Dendritic cell treated with granulocyte-macrophage colony-stimulating factor and Interleukin-4, amounts not matched to agents 40 ng/mL and 50 ng/mL, for 4 days (primary cell): ENCODE results near the gene ABCB7.
"Not testable (repeated sequence)": the region's sequence is repeated elsewhere in the genome, so short reads cannot be mapped to it uniquely, and the experiment has no call there.

Source experiments
- H3K27ac Mint-ChIP-seq: one replicate; pipeline ENCODE4 v1.8.0; 2022; ENCODE audit warnings: mild to moderate bottlenecking, mixed read lengths
- H3K27me3 Mint-ChIP-seq: one replicate; pipeline ENCODE4 v1.8.0; 2022; ENCODE audit warnings: mild to moderate bottlenecking, mixed read lengths
- H3K36me3 Mint-ChIP-seq: one replicate; pipeline ENCODE4 v1.8.0; 2022; ENCODE audit warnings: low read depth, mixed read lengths
- H3K4me1 Mint-ChIP-seq: one replicate; pipeline ENCODE4 v1.8.0; 2022; ENCODE audit warnings: low read depth, mixed read lengths
- H3K4me3 Mint-ChIP-seq: one replicate; pipeline ENCODE4 v1.8.0; 2022; ENCODE audit warnings: mild to moderate bottlenecking, moderate library complexity, mixed read lengths
- H3K9me3 Mint-ChIP-seq: one replicate; pipeline ENCODE4 v1.8.0; 2022; ENCODE audit warnings: mixed read lengths
- intact Hi-C: fragments of 100-400 bp; cut with micrococcal nuclease; formaldehyde crosslinking; loops from one replicate; pipeline ENCODE4 v1.15.0; 2022

The ABCB7 gene

GRCh38 chrX:75067931-75068330 is 88.2 kb downstream of the ABCB7 start:
- H3K4me3 Mint-ChIP-seq = no peak overlapping the region
- H3K4me1 Mint-ChIP-seq = no peaks in the 10 kb centered on the region
- intact Hi-C loops = no loop called here
- no peaks in the 10 kb centered on the region for H3K9me3 Mint-ChIP-seq
- H3K27ac Mint-ChIP-seq = no peak overlapping the region
- H3K36me3 Mint-ChIP-seq = peaks cover 24% of the 10 kb centered on the region
- no peaks in the 10 kb centered on the region for H3K27me3 Mint-ChIP-seq

GRCh38 chrX:75061701-75062100 is 94.4 kb downstream of the ABCB7 start:
- Mint-ChIP-seq H3K4me3 (no peak overlapping the region), H3K36me3 (peaks cover 23% of the 10 kb centered on the region), H3K27ac (no peak overlapping the region), H3K9me3 (no peaks in the 10 kb centered on the region), H3K4me1 (no peaks in the 10 kb centered on the region), H3K27me3 (no peaks in the 10 kb centered on the region)
- intact Hi-C loops = no loop called here

GRCh38 chrX:75051047-75051446 is 105.0 kb downstream of the ABCB7 start:
- intact Hi-C loops = no loop called here
- Mint-ChIP-seq H3K4me3 (no peak overlapping the region), H3K27ac (no peak overlapping the region)

GRCh38 chrX:75045369-75045768 is 110.7 kb downstream of the ABCB7 start:
- no peaks in the 10 kb centered on the region for H3K9me3 Mint-ChIP-seq
- no peaks in the 10 kb centered on the region for H3K27me3 Mint-ChIP-seq
- no peak overlapping the region for H3K4me3 Mint-ChIP-seq
- intact Hi-C loops = loop anchor here (10.0 kb wide), 1 partner anchor 559 kb away; no protein-coding TSS in a partner anchor
- H3K27ac Mint-ChIP-seq = no peak overlapping the region
- peaks cover 11% of the 10 kb centered on the region for H3K36me3 Mint-ChIP-seq
- no peaks in the 10 kb centered on the region for H3K4me1 Mint-ChIP-seq

More at GRCh38 chrX:75051047-75051446, 105.0 kb downstream of the ABCB7 start:
- peaks cover 28% of the 10 kb centered on the region for H3K36me3 Mint-ChIP-seq
- H3K9me3 Mint-ChIP-seq = no peaks in the 10 kb centered on the region
- H3K4me1 Mint-ChIP-seq = no peaks in the 10 kb centered on the region
- H3K27me3 Mint-ChIP-seq = no peaks in the 10 kb centered on the region

- not testable (repeated sequence) for H3K27ac Mint-ChIP-seq, H3K4me3 Mint-ChIP-seq, H3K9me3 Mint-ChIP-seq, H3K4me1 Mint-ChIP-seq, H3K27me3 Mint-ChIP-seq
- intact Hi-C loops = loop anchor here (10.0 kb wide), 1 partner anchor 561 kb away; no protein-coding TSS in a partner anchor
- peaks cover 11% of the 10 kb centered on the region for H3K36me3 Mint-ChIP-seq
These were observed 111.9 kb downstream of the ABCB7 start for GRCh38 chrX:75044142-75044541.

- H3K4me1 Mint-ChIP-seq = peaks cover 5% of the 10 kb centered on the region
- intact Hi-C loops = no loop called here
- H3K4me3 Mint-ChIP-seq = no peak overlapping the region
- peaks cover 48% of the 10 kb centered on the region for H3K9me3 Mint-ChIP-seq
- H3K27me3 Mint-ChIP-seq = no peaks in the 10 kb centered on the region
- no peak overlapping the region for H3K27ac Mint-ChIP-seq
- no peaks in the 10 kb centered on the region for H3K36me3 Mint-ChIP-seq
These were observed 117.2 kb downstream of the ABCB7 start for GRCh38 chrX:75038925-75039324.
